NCI-H526 (cell line): ENCODE results near the gene SHISA7.
A peak's percentile ranks its signal among the peaks of the same experiment; 100 is the strongest.
"Not testable (repeated sequence)": the region's sequence is repeated elsewhere in the genome, so short reads cannot be mapped to it uniquely, and the experiment has no call there.

Experiments used
- DNase-seq, 2 experiments: peaks; one replicate each; lab custom pipeline; 2025; lab: John Stamatoyannopoulos, UW

The SHISA7 gene

DNA sequence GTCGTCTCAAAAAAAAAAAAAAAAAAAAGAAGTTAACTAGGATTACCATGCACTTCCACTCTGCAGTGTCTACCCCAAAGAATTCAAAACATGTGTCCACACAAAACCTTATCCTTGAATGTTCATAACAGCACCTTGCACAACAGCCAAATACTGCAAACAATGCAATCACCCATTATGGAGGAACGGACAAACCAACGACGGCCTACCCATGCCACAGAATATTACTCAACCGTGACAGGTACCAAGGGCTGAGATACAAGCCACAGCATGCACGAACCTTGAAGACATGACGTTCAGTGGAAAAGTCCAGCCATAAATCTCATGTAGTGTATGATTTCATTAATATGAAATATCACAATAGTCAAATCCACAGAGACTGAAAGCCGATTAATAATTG, 3.0 kb upstream of the SHISA7 start:
- peak; percentile 44 to 46 for DNase-seq

DNA sequence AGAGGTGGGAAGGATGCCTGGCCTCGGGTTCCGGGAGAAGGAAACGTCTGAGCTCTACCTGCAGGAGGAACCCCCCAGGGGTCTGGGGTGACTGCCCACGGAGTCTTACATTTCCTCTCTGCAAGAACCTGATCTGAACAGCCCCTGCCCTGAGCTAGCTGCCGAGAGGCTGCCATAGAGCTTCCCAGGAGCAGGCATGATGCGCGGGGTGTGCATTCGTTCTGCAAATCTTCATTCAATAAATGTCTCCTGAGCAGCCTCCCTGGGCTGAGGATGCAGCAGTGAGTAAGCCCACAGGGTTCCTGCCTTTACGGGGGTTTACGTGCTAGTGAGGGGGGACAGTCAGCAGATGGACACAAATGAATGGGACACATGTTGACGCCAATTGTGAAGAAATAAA, 1.5 kb upstream of the SHISA7 start:
- DNase-seq, result no peak

DNA sequence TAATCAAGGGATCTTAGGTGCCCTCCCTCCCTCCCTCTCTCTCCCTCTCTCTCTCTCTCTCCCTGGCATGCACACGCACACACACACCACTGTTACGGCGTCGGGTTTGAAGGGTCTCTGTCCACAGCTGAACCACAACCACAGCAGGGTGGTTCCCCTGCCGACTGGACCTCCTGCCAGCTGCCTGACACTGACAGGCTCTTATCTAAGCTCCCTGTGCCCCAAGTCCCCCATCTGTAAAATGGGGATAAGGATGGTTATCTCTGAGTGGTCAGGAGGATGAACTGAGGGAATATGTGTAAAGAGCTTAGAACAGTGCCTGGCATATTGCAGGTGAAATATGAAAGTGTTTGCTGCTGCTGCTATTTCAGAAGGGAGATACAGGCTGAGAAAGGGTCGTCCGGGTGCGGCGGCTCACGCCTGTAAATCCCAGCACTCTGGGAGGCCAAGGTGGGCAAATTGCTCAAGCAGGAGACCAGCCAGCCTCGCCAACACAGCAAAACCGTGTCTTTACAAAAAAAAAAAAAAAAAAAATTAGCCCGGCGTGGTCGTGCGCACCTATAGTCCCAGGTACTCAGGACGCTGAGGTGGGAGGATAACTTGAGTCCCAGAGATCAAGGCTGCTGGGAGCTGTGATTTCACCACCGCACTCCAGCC, 852 bp upstream of the SHISA7 start:
- DNase-seq, result no peak

DNA sequence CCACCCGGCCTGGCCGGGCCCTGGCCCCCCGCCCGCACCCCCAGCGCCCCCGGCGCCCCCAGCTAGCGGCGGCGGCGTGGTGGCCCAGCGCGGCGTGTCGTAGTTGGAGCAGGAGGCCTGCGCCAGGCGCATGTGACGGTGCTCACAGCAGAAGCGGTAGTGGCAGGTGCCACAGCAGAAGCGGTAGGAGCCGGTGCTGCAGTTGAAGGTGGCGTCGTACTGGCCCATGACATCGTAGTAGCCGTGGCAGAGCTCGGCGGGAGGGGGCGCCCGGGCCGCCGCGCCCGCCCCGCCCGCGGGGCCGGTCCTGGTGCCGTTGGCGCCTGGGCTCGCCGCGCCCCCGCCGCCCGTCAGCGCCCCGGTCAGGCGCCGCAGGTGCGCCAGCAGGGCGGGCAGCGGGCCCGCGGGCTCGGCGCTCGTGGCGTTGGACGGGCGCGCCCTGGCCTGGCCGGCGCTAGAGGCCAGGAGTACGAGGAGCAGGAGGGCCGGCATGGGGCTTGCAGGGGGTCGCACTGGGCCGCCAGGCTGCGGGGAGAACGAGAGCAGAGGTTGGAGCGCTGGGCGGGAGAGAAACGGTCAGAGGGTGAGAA, 633 bp downstream of the SHISA7 start:
- DNase-seq, result peak; percentile 31 to 67

DNA sequence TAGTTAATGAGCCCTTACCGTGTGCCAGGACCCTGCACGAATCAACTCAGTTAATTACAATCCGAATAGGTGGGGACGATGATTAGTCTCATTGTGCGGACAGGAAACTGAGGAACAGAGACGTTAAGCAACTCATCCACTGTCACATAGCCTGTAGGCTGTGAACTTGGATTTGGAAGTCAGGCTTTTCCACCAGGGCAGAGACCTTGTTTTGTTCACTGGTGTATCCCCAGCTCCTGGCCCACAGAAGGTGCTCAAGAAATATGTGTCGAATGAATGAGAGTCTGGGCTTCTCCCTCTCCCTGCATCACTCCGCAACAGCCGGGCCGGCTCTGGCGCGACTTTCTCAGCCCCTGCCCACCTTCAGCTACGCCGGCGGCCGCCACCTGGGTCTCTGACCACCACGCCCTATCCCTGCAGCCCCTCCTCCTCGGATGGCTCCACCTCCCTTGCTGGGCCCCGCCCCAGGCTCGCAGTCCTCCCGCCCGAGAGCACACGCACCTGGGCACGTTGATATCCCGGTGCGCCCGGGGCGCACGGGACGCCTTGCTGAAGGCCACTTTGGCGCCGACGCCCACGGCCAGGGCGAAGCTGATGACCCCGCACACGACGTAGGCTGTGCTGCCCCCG, 1.3 kb downstream of the SHISA7 start:
- peak; percentile 68 to 92 for DNase-seq

DNA sequence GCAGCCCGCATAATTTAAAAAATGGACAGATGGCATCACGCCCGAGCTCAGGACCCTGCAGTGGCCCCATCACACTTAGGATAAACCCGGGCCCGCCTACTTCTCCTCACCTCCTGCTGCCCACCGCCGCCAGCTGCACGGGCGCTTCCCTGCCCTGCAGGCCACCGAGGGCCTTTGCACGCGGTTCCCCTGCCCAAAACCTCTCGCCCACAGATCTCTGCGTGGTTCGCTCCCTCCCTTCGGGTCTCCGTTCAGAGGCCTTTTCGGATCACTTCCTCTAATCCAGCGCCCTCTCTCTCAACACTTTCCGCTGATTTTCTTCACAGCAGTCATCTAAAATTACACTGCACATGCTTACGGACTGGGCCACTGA, 1.8 kb downstream of the SHISA7 start:
- DNase-seq, result no peak

DNA sequence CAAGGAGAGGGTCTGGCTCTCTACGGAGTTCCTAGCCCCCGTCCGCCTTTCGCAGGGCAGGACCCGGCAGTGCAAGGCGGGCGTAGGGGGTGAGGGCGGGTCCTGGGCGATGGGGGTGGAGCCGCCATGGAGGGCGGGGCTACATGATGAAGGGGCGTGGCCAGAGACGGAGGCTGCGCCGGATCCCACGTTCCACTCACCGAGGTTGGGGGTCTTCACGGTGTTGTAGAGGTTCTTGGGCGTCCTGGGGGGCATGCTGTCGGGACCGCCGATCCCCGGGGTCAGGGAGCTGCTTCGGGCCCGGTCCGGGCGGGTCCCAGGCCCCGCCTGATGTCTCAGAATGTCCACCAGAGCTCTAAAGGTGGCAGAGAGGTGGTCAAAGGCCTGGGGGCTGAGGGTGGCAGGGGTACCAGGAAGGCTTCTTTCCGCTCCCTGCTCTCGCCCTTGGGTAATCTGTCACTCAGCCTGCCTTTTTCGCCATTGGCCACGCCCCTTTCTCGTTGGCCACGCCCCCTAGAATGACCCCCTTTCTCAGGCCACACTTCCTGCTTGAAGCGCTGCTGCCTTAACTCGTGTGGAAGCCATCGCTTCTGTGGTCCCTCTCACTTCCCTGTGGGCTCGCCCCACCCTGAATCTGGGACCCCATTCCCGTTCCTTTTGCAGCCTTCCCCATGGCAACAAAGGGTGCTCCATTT, 2.5 kb downstream of the SHISA7 start:
- DNase-seq, result peak in 1 of 2 experiments; percentile 50

DNA sequence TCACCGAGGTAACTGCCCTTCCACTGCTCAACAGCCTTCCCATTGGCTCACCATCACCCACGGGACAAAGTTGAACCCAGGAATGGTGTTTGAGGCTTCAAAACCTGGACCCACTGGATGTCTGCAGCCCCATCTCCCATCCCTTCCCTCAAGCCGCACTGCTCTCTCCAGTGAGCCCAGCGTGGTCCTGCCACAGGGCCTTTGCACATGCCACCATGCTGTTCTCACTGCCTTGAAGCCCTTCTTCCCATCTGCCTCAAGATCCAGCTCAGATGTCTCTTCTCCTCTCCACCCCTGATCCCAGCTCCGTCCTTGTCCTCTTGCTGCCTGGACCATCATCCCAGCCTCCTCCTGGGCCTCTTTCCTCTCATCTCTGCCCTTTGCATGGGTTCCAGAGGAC, 4.0 kb downstream of the SHISA7 start:
- no peak for DNase-seq

DNA sequence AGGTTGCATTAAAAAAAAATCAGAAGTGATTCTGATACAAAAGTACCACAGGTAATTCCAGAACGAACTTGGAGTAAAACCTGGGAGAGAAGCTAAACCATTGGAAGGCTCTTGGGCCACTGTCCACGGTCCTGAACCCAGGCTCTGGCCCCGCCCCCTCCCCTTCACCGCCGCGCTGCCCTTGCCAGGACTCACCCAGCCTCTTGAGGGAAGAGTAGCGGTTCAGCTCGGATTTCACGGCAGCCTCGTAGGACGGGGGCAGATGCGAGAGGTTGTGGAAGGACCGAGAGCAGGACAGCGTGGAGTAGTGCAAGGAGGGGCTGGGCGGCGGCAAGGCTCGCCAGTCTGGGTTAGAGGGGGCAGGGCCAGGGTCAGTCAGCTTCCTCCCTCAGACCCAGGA, 5.7 kb downstream of the SHISA7 start:
- DNase-seq, result peak in 1 of 2 experiments; percentile 50

DNA sequence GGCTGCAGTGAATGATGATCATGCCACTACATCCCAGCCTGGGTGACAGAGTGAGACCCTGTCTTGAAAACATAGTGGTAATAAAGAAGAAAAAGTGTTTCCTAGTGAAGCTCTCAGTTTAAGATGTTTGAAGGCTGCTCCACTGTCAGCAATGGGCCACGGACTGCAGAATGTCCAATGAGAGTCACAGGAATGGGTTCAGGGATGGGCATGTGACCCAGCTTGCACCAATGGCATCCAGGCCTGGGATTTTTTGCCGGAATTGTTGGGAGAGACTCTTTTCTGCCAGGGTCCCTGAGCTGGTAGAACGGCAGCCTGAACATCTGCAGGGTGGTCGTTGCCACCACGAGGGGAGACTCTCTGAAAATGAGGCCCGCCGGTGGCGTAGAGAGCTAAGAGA, 6.3 kb downstream of the SHISA7 start:
- DNase-seq, result no peak

DNA sequence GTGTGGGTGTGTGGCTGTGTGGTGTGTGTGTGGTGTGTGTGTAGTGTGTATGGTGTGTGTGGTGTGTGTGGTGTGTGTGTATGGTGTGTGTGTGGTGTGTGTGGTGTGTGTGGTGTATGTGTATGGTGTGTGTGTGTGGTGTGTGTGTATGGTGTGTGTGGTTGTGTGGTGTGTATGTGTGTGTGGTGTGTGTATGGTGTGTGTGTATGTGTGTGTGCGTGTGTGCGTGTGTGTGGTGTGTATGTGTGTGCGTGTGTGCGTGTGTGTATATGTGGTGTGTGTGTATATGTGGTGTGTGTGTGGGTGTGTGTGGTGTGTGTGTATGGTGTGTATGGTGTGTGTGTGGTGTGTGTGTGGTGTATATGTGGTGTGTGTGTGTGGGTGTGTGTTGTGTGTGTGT, 8.1 kb downstream of the SHISA7 start:
- no peak for DNase-seq

DNA sequence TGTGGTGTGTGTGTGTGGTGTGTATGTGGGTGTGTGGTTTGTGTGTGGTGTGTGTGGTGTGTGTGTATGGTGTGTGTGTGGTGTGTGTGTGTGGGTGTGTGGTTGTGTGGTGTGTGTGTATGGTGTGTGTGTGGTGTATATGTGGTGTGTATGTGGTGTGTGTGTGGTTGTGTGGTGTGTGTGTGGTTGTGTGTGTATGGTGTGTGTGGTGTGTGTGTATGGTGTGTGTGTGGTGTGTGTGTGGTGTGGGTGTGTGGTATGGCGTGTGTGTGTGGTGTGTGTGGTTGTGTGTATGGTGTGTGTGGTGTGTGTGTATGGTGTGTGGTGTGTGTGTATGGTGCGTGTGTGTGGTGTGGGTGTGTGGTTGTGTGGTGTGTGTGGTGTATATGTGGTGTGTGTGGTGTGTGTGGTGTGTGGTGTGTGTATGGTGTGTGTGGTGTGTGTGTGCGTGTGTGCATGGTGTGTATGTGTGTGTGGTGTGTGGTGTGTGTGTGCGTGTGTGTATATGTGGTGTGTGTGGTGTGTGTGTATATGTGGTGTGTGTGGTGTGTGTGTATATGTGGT, 8.7 kb downstream of the SHISA7 start:
- DNase-seq, result no peak

DNA sequence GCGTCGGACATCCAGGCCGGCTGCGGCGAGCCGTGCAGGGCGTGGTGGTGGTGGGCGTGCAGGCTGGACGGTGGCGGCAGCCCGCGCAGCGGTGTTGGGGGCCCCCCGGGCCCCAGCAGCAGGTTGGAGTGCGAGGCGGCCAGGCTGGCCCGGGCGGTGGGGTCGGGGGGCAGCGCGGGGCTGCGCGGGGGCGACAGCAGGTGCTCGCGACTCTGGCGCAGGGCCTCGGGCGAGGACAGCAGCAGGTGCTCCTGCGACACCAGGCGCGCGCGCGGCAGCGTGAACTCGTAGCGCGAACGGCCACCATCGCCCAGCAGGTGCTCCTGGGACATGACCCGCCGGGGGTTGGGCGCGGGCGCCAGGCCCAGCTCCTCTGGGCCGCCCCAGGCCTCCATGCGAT, 9.8 kb downstream of the SHISA7 start:
- DNase-seq, result no peak

DNA sequence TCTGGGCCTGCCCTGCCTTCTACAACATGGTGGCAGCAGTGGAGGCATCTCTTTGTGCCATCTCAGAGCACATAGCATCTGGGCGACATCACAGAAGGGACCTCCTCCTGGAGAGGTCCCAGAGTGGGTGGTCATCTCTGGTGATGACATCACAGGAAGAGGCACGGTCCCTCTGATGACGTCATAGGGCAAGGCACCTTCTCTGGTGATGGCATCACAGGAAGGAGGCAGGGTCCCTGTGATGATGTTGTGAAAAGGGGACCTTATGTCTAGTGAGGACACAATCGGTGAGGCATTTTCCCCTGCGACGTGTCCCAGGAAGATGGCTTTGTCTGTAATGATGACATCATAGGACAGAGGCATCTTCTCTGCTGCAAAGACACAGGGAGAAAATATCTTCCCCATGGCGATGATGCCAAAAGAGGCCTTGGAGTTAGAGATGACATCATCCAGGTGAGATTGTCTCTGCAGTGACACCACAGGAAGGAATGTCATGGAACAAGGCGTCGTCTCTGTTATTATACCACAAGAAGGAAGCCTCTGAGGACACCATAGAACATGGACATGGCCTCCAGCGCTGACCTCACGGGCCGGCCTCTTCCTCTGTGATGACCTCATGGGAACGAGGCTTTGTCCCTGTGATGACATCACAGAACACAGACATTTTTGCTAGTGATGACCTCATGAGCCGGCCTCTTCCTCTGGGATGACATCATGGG, 10.7 kb downstream of the SHISA7 start:
- no peak for DNase-seq

DNA sequence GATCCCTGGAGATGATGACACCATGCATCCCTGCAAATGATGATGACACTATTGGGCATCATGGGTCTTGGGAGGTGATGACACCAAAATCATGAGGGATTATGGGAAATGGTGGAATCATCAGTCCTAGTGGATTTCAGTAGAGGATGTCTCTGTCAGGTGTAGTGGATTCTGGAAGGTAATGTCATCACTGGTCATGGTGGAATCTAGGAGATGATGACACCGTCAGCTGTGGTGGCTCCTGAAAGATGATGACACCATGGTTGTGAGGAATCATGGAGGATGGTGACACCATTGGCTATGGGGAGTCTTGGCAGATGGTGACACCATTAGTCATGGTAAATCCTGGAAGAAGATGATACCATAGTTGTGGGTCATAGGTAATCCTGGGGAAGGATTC, 11.9 kb downstream of the SHISA7 start:
- no peak for DNase-seq

DNA sequence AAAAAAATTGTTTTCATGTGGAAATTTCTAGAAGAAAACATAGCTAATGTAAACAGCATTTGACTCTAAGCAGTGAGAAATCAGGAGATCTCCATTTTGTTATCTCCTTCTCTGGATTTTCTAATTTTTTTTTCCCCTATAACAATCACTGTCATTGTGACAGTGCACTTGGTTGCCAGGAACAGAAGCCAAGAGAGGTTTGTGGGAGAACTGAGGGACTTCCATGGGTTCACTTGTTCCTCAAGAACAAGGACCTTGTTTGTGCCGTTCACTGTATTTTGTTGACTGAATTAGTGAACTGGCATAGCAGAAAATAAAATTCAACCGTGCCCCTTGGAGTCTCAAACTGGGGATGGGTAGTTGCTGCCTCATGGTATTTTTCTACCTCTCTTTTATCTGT, 17.1 kb downstream of the SHISA7 start:
- DNase-seq, result no peak

DNA sequence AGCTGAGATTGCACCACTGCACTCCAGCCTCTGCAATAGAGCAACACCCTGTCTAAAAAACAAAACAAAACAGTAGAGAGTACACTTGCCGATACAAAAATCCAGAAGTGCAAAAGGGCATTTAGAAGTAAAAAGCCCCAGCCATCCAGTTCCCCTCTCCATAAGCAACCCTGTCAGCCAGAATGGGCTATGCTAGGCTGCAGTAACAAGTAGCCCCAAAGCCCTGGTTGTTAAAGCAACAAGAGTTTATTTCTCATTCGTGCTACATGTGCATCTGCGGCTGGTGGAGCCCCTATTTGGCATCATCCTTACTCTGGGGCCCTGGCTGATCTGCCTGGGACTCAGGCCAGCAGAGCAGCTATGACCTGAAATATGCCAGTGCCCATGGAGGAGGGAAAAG, 18.6 kb downstream of the SHISA7 start:
- DNase-seq, result no peak

DNA sequence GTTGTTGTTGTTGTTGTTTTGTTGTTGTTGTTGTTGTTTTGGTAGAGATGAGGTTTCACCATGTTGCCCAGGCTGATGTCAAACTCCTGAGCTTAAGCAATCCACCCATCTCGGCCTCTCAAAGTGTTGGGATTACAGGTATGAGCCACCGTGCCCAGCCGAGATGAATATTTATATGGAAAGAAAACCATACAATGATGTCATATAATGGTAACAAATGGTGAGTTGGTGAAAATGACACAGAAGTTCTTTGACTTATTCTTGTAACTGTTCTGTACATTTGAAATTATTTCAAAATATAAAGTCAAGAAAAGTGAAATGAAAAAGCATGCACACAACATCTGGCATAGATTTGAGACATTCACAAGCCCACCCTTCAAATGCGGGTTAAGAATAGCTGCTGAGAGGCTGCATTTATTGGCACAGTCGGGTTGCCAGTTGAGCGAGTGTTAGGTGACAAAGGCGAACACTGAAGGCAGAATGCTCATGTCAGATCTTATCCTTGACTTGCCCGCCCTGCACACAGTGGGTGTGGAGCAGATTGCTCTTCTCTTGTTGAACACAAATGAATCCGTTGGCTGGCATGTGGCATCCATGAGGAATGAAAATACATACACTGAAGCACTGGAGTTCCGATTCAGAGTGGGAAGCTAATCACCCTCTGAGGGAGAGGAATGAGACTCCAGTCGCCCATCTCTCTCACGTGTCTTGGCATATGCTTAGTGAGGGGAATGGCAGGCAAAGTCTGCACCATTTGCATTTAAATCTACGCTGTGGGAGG, 19.7 kb downstream of the SHISA7 start:
- DNase-seq, result no peak

DNA sequence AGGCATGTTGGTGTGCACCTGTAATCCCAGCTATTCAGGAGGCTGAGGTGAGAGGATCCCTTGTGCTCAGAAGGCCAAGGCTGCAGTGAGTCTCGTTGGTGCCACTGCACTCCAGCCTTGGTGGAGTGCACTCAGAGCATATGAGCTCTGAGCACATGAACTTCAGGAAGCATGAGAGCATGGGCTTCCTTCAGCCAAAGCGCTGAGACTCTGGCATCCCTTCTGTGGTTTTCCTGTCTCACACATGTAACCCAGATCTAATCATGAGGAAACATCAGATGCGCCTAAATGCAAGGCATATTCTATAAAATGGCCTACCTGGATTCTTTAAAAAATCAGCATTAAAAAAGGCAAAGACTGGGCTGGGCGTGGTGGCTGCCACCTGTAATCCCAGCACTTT, 21.8 kb downstream of the SHISA7 start:
- DNase-seq, result not testable (repeated sequence)

DNA sequence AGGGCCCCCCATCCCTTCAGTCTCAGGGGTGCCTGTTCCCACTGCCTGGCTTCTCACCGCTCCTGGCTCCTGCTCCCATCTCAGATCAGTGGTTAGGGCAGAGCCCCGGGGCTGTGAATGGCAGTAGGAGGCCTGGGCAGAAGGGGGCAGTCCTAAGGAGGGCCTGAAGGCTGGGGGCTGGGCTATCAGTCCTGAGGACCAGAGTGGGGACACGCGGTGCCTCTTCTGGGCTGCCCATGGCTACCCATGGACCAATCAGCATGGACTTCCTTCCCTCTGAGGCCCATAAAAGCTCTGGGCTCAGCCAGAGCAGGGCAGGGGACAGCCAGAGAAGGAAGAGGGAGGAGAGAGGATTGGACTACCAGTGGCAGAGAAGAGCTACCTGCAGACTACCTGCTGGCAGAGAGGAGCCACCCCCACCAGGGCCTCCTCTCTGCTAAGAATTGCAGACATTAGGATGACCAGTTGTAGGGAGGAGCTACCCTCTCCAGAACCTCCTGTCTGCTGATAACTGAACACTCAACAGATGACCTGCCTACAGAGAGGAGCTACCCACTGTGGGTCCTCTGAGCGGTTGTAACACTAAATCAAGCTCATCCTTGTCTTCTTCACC, 23.4 kb downstream of the SHISA7 start:
- no peak for DNase-seq

DNA sequence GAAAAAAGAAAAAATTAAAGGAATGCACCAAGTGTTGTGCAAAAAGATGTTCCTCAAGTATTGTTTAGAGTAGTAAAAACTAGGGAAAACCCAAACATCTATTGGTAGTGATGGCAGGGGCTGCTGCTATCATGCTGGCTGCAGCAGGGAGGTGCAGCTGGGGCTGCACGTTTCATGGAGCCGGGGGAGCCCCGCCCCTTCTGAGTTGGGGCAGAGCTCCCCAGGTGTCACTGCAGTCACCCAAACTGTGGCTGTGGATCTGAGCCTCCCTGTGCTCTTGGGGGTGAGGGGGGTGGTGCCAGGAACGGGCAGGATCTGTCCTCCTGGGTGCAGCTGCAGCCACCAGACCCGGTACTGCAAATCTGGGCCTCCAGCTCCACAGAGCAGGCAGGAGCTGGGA, 24.0 kb downstream of the SHISA7 start:
- DNase-seq, result no peak
